ENCODE data around the gene CACNA2D3.

CACNA2D3 gene

GRCh38 chr3:54294214-54294613 lies 171.9 kb downstream of the CACNA2D3 start:
- no peak for DNase-seq

GRCh38 chr3:54296531-54296930 lies 174.2 kb downstream of the CACNA2D3 start:
- DNase-seq = no peak

- DNase-seq = no peak
These were observed 177.0 kb downstream of the CACNA2D3 start for GRCh38 chr3:54299169-54299935.

GRCh38 chr3:54303517-54304375 lies 181.4 kb downstream of the CACNA2D3 start:
- DNase-seq = no peak

- no peak for DNase-seq
These were observed 182.5 kb downstream of the CACNA2D3 start for GRCh38 chr3:54304877-54305276.

GRCh38 chr3:54305409-54306099 lies 183.2 kb downstream of the CACNA2D3 start:
- no peak for DNase-seq

GRCh38 chr3:54307566-54308180 lies 185.3 kb downstream of the CACNA2D3 start:
- no peak for DNase-seq

- DNase-seq = no peak
These were observed 187.2 kb downstream of the CACNA2D3 start for GRCh38 chr3:54309601-54310000.

- DNase-seq = no peak
These were observed 188.9 kb downstream of the CACNA2D3 start for GRCh38 chr3:54311211-54311747.

GRCh38 chr3:54312156-54312899 lies 190.0 kb downstream of the CACNA2D3 start:
- DNase-seq = no peak

- no peak for DNase-seq
These were observed 191.1 kb downstream of the CACNA2D3 start for GRCh38 chr3:54313418-54313817.

- no peak for DNase-seq
These were observed 199.2 kb downstream of the CACNA2D3 start for GRCh38 chr3:54321520-54321919.

GRCh38 chr3:54322354-54322753 lies 200.0 kb downstream of the CACNA2D3 start:
- no peak for DNase-seq

- DNase-seq = no peak
These were observed 201.8 kb downstream of the CACNA2D3 start for GRCh38 chr3:54324103-54324502.

GRCh38 chr3:54326951-54327350 lies 204.6 kb downstream of the CACNA2D3 start:
- no peak for DNase-seq

GRCh38 chr3:54331341-54331740 lies 209.0 kb downstream of the CACNA2D3 start:
- no peak for DNase-seq

- DNase-seq = no peak
These were observed 215.5 kb downstream of the CACNA2D3 start for GRCh38 chr3:54337846-54338245.

GRCh38 chr3:54339608-54340007 lies 217.3 kb downstream of the CACNA2D3 start:
- DNase-seq = no peak

- no peak for DNase-seq
These were observed 219.5 kb downstream of the CACNA2D3 start for GRCh38 chr3:54341811-54342210.

GRCh38 chr3:54342676-54343075 lies 220.3 kb downstream of the CACNA2D3 start:
- DNase-seq = no peak

- DNase-seq = no peak
These were observed 221.1 kb downstream of the CACNA2D3 start for GRCh38 chr3:54343495-54343894.
